Measurements from ENCODE around the gene SLX4.
"Not testable (repeated sequence)": the region's sequence is repeated elsewhere in the genome, so short reads cannot be mapped to it uniquely, and the experiment has no call there.

Gene SLX4

DNA sequence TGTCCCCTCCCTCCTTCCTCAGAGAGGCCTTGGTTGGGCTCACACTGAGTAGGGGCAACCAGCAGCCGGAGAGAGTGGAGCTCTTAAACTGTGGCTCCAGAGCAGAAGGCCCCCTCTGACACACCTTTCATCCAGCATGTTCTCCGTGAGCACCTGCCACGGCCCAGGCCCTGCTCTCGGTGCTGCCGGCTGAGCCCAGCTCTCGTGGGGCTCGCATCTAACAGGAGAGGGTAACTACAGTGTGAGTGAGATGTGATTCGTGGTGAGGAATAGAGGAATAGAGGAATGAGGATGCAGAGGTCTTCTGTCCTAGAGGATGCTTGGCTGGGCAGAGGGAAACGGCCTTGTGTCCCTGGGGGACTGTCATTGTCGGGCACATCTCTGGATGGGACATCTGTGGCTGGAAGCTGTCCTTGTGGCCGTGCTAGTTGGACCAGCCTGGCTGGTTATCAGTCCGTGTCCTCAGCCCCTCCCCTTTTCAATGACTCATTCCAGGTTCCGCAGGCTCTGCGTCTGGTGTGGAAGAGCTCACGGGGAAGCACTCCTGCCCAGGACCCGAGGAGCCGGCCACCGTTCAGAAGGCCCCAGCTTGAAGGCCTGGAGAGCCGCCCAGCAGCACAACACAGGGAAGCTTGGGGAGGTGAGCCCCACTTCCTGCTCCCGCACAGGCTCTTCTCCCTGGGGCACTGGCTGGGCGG is 31.1 kb upstream of the SLX4 start:
- no peak for DNase-seq (ENCODE audit: low spot score)

DNA sequence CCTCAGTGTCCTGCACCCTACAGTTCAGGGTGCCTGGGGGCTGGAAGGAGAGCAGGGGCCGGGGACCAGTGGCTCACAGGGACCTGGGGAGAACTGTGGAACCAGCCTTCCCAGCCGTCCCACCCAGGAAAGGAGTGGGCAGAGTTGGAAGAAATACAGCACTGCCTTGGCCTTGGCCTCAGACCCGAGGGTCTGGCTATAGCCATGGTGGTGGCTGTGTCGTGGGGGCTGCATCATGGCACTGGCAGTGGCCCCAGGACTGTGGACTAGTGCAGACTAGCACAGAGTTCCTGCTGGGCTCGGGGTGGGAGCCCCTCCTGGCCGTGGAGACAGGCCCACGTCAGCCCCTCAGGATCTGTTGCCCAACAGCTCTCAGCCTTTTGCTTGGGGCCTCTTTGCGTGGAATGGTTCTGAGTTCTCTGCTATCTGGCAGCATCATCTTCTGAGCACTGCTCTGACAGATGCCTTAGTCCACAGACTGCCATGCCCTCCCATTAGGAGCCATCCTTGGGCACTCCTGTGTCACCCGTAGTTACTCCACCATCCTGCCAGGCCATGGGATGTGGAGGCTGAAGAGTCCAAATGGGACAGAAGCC is 30.5 kb upstream of the SLX4 start:
- DNase-seq (ENCODE audit: low spot score) = no peak

DNA sequence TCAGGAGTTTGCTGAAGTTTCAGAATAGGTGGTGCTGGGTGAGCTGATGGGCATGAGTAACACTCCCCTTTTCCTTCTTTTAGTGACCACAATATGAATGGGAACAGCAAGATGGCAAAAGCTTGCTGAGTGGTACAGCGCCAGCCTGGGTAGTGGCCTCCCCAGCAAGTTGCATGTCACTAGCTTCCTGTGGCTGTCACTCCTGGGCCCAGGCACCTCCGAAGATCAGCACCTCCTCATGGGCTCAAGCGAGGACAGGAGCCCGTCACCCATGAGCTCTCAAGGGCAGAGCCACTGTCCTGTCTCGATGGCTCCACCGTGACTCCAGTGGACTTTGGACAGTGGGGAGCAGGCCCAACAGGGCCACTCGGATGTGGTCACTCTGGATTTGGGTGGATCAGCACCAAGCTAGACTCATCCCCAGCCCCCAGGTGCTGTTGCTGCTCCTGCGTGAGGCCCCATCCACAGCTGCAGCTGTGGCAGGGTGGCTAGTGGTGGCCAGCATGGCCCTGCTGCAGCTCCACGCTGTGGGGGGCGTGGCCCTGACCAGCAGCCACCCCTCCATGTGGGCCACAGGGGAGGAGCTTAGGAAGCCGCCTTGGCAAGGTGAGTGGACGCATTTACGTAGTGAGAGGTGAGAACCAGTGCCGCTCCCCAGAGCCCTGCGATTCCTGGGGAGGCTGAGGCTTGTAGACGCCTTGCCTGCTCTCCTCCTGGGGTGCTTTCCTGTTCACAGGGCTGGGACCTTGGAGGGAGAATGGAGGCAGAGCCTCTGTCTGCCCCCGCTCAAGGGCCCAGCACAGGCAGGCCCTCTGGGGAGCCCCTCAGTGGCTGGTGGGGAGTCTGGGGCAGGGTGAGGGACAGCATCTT is 29.5 kb upstream of the SLX4 start:
- no peak for DNase-seq (ENCODE audit: low spot score)

DNA sequence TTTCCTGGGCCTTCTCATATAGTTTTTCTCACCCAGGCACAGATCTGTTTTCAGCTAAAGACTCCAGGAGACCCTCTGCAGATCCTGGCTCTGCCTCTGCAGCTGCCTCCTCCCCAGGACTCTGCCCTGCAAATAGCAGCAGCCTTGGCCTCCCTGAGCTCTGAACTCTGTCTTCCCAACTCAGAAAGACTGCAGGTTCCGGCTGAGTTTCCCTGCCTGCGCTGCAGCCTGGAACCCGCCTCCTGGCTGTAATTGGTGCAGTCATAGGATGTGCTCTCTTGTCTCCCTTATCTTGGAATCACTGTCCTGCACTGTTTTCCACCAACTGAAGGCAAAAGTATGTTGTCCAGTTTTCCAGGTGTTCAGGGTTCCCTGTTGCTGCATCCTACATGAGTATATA is 28.8 kb upstream of the SLX4 start:
- DNase-seq (ENCODE audit: low spot score) = no peak

DNA sequence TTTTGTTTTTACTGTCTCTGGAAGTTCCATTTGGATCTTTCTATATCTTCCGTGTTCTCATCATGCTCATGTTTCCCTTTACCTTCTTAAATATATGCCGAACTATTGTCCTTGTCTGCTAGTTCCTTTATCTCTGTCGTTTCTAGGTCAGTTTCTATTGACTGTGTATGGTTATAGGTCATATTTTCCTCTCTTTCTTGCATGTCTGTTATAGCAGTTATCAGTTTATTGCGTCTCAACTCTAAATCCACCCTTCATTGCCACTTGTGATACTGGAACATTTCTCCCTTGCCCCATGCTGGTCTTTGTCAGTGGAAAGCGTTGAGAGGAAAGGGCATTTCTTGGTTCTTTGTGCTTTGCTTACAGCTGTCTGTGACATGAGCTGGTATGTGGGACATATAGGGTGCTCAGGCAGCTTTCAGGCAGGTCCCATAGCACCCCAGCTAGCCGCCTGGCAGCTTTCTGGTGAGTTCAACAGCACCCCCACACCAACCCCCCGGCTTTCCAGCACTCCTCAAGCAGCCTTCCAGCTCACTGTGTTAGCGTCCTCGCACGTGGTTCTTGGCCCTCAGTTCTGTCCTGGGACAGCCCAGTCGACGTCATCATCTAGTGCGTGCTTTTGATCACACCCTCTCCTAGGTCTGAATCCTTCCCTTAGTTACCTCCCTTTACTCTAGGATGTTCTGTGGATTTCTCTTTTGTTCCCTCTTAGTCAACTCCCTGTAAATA is 27.7 kb upstream of the SLX4 start:
- DNase-seq (ENCODE audit: low spot score) = no peak

DNA sequence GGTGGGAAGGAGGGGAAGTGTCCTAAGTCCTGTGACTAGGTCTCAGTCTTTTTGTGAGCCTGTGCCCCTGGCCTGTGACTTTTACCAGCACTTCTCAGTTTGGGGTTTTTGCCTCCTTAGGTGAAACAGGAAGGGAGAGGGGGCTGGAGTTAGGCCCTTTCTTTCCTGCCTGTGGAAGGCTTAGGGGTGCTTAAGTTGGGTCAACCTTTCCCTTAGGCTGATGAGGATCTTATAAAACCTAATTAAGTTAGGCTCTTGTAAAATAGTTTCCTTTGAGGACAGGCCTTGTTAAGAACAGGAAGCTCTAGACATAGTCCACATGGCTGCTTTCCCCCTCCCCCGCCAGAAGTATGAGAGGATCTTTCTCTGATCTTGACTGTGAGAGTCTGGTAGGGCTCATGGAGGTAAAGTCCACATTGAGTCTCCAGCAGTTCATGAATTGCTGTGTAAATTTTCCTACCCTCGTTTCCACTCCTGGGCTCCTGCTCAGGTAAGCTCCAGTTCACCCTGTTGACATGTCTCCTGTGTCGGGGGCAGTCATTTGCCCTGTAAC is 26.0 kb upstream of the SLX4 start:
- DNase-seq (ENCODE audit: low spot score) = no peak

DNA sequence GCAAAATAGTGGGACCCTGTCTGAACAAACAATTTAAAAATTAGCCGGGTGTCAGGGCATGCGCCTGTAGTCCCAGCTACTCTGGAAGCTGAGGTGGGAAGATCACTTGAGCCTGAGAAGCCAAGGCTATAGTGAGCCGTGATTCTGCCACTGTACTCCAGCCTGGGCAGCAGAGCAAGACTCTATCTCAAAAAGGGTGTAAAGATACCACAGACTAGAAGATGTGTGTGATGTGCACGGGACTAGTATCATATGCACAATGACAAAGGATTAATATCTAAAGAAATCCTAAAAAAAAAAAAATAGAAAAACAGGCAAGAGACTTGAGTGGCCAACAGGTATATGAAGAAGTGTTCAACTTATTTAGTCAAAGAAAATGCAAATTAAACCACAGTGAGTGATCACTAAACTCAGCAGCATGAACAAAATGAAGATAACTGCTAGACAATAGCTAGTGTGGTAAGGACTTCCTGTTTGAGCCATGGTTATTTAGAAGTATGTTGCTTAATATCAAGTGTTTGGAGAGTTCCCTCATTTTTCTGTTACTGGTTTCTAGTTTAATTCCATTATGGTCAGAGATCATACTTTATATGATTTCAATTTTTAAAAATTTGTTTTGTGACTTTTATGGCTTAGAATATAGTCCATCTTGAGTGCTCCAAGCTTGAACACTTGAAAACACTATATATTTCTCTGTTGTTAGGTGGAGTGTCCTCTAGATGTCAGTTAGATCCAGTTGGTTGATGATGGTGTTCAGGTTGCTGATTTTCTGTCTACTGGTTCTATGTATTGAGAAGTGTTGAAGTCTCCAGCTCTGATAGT is 14.7 kb upstream of the SLX4 start:
- DNase-seq (ENCODE audit: low spot score) = no peak

DNA sequence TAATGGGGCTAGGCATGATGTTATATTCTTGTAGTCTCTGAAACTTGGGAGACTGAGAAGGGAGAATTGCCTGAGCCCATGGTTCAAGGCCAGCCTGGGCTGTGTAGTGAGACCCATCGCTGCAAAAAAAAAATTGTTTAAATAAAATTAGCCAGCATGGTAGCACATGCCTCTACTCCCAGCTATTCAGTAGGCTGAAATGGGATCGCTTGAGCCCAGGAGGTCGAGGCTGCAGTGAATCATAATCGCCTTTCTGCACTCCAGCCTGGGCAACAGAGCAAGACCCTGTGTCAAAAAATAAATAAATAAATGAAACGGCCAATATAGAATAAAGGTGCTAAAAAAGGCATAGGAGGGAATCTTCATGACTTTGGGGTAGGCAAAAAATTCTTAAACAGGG is 13.9 kb upstream of the SLX4 start:
- no peak for DNase-seq (ENCODE audit: low spot score)

DNA sequence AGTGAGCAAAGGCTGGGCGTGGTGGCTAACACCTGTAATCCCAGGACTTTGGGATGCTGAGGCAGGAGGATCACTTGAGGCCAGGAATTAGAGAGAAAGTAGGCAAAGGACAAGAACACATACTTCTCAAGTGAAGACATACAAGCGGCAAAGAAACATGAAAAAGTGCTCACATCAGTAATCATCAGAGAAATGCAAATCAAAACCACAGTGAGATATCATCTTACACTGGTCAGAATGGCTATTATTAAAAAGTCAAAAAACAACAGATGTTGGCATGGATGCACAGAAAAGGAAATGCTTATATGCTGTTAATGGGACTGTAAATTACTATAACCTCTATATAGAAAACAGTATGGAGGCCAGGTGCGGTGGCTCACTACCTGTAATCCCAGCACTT is 12.2 kb upstream of the SLX4 start:
- DNase-seq (ENCODE audit: low spot score) = no peak

DNA sequence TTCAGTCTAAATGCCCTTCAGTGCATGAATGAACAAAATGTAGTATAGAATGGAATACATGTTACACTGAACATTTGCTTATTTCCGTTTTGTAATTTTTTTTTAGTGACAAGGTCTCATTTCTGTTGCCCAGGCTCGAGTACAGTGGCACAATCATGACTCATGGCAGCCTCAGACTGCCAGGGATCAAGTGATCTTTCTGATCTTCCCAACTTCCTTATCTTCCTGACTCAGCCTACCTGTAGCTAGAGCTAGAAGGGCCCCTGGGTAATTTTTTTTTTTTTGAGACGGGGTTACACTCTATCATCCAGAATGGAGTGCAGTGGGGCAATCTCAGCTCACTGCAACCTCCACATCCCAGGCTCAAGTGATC is 7.3 kb upstream of the SLX4 start:
- no peak for DNase-seq (ENCODE audit: low spot score)

DNA sequence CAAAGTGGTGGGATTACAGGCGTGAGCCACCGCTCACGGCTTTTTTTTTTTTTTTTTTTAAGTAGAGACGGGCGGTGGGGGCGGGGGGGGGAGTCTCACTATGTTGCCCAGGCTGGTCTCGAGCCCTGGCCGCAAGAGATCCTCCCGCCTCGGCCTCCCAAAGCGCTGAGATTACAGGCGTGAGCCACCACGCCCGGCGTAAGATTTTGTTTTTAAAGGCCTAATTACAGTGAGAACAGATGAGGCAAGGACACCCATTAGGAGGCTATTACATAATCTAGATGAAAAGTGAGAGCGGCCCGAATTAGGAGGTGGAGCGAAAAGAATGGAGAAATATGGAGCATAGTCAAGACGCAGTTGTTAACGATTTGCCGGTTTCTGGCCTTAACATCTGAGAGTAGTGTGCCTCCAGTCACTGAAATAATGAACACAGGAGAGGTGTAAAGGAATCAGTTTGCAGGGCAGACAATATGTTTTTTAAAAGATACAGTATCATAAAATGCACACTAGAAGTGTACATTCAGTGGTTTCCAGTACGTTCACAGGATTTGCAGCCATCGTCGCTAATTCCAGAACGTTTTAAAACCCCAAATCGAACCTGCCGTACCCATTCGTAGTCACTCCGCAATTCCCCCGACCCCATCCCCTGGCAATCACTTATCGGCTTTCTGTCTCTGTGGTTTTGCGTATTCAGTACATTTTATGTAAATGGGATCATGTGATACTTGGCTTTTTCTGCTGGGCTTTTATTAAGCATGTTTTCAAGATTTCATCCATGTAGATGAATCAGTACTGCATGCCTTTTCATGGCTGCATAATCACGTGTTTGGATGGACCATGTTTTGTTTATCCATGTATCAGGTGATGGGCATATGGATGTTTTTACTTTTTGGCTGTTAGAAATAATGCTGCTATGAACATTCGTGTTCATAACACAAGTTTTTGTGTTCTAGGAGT is 1.4 kb upstream of the SLX4 start:
- peak; percentile 24 for DNase-seq (ENCODE audit: low spot score)

DNA sequence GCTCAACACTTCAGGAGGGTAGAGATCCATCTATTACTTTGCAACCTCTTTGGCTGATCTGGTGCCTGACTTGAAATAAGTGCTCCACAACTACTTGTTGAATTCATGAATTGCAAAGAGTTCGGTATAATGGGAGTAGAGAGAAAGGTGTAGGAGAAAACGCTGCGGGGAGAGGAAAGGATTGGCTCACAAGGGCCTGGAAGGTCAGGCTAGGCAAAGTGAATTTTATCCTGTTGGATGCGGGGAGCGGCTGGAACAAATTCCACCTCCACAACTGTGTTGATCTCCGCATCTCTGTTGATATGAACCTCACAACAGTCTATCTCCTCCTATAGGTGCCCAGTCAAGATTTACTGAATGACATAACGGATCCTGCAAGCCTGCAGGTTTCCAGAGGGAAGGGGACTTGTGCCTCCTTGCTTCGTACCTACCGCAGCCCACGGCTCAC is 684 bp downstream of the SLX4 start:
- DNase-seq (ENCODE audit: low spot score) = peak; percentile 12

DNA sequence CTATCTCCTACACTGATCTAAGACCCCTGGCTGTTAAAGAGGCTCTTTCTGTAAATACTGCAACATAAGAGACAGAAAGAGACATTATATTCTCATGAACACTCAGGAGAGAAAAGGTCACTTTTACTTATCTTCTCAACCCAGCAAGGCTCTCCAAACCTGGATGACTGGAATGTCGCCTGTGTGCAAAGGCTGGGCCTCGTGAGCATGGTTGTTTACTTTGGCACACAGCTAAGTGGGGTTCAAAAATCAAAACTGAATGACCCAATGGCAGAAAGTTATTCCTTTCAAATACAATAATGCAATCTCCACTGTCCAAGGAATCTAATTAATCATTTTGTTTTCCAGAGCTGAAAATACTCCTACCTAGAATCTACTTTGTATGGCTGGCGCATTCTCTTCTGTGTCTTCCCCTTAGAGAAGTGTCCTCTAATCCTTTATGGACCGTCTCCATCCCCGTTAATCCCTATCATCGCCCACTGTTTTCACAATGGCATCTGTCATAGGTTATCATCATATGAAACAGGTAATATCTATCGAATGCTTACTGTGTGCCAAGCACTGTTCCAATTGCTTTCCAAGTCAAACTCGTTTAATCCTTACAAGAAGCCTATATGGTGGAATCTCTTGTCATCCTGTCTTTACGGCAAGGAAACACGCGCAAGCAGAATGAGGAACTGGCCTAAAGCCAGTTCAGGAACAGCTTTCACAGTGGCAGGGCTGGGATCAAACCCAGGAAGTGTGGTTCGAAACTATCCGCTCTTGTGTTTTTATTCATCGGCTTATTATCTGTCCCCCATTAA is 1.3 kb downstream of the SLX4 start:
- DNase-seq (ENCODE audit: low spot score) = no peak

DNA sequence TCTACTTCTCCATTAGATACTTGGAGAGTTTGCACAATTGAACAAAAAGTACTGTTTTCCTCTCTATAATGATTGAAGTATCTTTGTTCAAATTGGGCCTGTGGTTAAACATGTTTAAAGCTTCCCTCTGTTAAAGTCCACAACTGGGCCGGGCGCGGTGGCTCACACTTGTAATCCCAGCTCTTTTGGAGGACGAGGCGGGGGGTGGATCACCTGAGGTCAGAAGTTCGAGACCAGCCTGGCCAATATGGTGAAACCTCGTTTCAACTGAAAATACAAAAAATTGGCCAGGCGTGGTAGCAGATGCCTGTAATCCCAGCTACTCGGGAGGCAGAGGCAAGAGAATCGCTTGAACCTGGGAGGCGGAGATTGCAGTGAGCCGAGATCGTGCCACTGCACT is 2.4 kb downstream of the SLX4 start:
- DNase-seq (ENCODE audit: low spot score) = not testable (repeated sequence)

DNA sequence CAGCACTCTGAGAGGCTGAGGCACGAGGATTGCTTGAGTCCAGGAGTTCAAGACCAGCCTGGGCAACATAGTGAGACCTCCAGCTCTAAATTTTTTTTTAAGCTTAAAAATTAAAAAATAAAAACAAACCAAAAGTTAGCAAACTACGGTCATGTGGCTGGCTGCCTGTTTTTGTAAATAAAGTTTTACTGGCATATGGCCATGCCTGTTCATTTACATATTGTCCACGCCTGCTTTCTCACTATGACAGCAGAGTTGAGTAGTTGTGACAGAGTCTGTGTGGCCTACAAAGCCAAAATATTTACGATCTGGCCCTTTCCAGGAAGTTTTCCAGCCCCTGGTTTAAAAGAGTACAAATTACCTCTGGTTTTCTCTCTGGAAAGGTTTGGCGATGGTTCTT is 3.3 kb downstream of the SLX4 start:
- no peak for DNase-seq (ENCODE audit: low spot score)

DNA sequence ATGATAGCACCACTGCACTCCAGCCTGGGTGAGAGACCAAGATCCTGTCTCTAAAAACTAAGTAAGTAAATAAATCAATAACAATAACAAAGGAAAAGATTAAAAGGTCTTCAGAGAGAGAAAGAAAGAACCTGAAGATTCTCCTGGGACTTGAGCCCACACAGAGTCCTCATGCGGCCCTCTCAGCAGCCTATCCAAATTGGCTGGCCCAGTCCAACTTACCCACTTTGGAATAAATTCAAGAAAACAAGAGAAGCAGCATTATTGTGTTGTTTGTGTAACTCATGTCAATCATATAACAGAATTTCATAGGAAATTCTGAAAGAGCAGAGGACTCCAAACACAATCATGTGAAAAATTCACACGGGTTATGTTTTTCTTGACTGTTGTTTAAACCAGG is 3.8 kb downstream of the SLX4 start:
- no peak for DNase-seq (ENCODE audit: low spot score)

DNA sequence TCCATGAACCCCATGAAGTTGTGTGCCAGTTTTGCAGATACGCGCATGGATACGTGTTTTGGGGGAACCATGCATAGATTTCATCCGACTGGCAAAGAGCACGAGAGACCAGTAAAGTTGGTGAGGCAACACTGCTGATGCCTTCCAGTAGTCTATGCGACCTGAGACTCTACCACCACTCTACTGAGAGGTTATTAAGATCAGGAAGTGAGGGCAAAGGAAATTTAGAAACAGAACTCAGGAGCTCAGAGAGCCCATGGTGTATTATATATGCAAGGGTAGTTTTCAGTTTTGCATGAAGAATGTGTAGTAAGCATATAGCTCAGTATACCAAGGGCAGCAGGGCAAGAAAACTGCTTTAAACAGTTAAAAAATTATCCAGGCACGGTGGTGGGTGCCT is 4.2 kb downstream of the SLX4 start:
- DNase-seq (ENCODE audit: low spot score) = no peak

DNA sequence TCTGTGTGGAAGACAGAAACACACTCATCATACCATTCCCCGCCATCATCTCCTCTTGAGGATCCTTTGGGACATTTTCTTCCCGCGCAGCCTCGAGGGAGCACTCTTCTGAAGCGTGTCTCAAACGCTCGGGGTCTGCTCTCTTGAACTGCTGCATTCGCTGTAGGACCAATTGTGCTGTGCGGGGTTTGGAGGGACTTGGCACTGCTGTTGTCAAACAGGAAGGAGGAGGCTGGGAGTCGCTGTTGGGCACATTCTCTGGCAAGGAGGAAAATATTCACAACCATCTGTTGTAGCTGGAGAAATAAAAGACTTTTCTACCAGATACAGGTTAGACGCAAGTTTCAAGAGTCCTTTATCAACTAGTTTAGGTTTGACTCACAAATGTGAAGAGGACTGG is 5.0 kb downstream of the SLX4 start:
- no peak for DNase-seq (ENCODE audit: low spot score)

DNA sequence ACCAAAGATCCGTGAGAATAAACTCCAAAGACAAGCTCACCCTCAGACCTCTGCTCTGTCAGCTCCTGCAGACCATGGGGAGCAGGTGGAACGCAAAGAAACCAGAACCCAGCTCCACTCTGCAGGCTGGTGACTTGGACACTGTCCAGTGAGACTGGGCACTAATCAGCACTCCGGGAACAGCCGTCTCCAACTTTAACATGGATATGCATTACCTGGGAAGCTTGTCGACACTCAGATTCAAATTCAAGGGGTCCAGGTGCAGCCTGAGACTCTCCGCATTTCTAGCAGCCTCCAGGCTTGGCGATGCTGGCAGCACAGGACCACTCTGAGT is 9.1 kb downstream of the SLX4 start:
- DNase-seq (ENCODE audit: low spot score) = no peak

Measured in COLO829 (cell line).